D721Med (cell line): ENCODE data around the gene UGCG.

Source experiments
- DNase-seq: peaks from one replicate; pipeline ENCODE4 v3.0.0; 2011; ENCODE audit warnings: low spot score; ENCODE audit not compliant: insufficient read length
- FAIRE-seq: peaks from 2 replicates; lab custom pipeline; 2011; peaks lifted over from hg19 to GRCh38; lab: Jason Lieb, UNC
- CTCF ChIP-seq: IDR thresholded peaks from 2 replicates; pipeline ENCODE4 v1.5.1; 2012; ENCODE audit warnings: mild to moderate bottlenecking, control low read depth; ENCODE audit not compliant: insufficient read depth; ENCODE audit errors: missing control alignments

Gene UGCG

GRCh38 chr9:111919875-111920274, 23.3 kb downstream of the UGCG start:
- TF ChIP-seq CTCF, result no peak
- FAIRE-seq, result no peak
- DNase-seq, result no peak

- DNase-seq (no peak), FAIRE-seq (no peak)
- no peak for TF ChIP-seq CTCF
Measured at GRCh38 chr9:111920531-111920930, 23.9 kb downstream of the UGCG start.

GRCh38 chr9:111922324-111923013, 25.9 kb downstream of the UGCG start:
- TF ChIP-seq CTCF, result no peak
- DNase-seq, result no peak
- peak; percentile 25 for FAIRE-seq

- TF ChIP-seq CTCF, result no peak
- FAIRE-seq (no peak), DNase-seq (no peak)
Measured at GRCh38 chr9:111924281-111924680, 27.7 kb downstream of the UGCG start.

GRCh38 chr9:111925017-111925770, 28.6 kb downstream of the UGCG start:
- DNase-seq (no peak), FAIRE-seq (no peak)
- no peak for TF ChIP-seq CTCF

GRCh38 chr9:111925784-111926183, 29.2 kb downstream of the UGCG start:
- TF ChIP-seq CTCF, result no peak
- no peak for DNase-seq
- no peak for FAIRE-seq

GRCh38 chr9:111926421-111926875, 29.8 kb downstream of the UGCG start:
- no peak for TF ChIP-seq CTCF
- DNase-seq (no peak), FAIRE-seq (no peak)
